Retinal pigment epithelial cell (primary cell): Measurements from ENCODE around the gene KLHL22.
"Not testable (repeated sequence)": the region's sequence is repeated elsewhere in the genome, so short reads cannot be mapped to it uniquely, and the experiment has no call there.

Source experiments
- DNase-seq: peaks from one replicate; pipeline ENCODE4 v3.0.0-alpha.2; 2010; ENCODE audit warnings: low read depth
- H3K4me3 ChIP-seq: 2 replicates; pipeline ENCODE4 v1.5.1; 2011; ENCODE audit warnings: mild to moderate bottlenecking, low read length, control low read depth, moderate library complexity
- TF ChIP-seq, protein P1 (sequence below): conservative IDR thresholded peaks from 2 replicates; pipeline ENCODE4 v1.5.1; 2011; ENCODE audit warnings: low read depth, low read length, control low read depth, inconsistent platforms

Gene KLHL22

DNA sequence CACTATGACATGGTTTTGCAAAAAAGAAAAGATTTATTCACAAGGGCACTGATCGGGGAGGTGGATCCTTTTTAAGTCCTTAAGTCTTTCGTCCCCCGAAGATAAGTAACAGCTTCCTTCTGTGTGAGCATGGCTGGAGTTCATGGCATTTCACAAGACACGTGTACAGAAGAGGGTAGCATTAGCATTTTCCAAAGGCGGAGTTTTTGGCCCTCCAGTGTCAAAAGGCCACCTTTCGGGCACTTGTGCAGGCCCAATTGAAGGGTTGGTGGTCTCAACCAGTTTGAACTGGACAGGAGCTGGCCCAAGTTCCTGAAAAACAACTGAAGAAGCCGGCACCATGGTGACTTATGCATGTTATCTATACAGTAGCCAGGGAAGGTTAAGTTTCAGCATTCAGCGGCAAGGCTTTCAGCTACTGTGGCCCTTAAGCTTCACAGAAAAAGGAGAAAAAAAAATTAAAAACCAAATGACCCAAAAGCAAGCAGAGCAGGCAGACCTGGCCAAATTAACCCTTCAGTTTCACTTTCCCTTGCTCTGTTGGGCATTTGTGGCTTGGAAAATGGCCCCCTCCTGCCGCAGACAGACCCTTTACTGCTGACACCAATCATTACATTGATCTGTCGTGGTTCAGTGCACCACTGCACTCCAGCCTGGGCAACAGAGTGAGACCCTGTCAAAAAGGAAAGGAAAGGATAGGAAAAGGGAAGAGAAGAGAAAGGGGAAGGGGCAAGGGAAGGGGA, 83.0 kb downstream of the KLHL22 start:
- TF ChIP-seq, protein P1, sequence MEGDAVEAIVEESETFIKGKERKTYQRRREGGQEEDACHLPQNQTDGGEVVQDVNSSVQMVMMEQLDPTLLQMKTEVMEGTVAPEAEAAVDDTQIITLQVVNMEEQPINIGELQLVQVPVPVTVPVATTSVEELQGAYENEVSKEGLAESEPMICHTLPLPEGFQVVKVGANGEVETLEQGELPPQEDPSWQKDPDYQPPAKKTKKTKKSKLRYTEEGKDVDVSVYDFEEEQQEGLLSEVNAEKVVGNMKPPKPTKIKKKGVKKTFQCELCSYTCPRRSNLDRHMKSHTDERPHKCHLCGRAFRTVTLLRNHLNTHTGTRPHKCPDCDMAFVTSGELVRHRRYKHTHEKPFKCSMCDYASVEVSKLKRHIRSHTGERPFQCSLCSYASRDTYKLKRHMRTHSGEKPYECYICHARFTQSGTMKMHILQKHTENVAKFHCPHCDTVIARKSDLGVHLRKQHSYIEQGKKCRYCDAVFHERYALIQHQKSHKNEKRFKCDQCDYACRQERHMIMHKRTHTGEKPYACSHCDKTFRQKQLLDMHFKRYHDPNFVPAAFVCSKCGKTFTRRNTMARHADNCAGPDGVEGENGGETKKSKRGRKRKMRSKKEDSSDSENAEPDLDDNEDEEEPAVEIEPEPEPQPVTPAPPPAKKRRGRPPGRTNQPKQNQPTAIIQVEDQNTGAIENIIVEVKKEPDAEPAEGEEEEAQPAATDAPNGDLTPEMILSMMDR: no peak
- no peak for DNase-seq

GRCh38 chr22:20409385-20409784, 86.2 kb downstream of the KLHL22 start:
- H3K4me3 ChIP-seq, DNase-seq: not testable (repeated sequence)

More for the DNA sequence above, 83.0 kb downstream of the KLHL22 start:
- no peak overlapping the region for H3K4me3 ChIP-seq

DNA sequence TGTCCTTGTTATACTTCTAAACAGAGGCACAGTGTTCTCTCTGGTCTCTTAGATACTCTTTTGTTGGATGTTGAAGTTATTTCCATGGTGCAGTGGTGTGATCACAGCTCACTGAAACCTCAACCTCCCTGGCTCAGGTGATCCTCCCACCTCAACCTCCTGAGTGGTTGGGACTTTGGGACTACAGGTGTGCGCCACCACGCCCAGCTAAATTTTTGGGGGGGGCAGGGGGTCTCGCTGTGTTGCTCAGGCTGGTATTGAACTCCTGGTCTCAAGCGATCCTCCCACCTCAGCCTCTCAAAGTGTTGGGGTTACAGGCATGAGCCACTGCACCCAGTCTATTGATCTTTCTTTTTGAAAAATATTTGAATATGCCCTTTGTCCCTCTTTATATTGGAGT, 86.7 kb downstream of the KLHL22 start:
- TF ChIP-seq, protein P1: no peak
- H3K4me3 ChIP-seq: no peak overlapping the region
- no peak for DNase-seq

- no peak for DNase-seq
- no peak overlapping the region for H3K4me3 ChIP-seq
- TF ChIP-seq, protein P1: no peak
These were observed 87.8 kb downstream of the KLHL22 start for GRCh38 chr22:20407829-20408228.

DNA sequence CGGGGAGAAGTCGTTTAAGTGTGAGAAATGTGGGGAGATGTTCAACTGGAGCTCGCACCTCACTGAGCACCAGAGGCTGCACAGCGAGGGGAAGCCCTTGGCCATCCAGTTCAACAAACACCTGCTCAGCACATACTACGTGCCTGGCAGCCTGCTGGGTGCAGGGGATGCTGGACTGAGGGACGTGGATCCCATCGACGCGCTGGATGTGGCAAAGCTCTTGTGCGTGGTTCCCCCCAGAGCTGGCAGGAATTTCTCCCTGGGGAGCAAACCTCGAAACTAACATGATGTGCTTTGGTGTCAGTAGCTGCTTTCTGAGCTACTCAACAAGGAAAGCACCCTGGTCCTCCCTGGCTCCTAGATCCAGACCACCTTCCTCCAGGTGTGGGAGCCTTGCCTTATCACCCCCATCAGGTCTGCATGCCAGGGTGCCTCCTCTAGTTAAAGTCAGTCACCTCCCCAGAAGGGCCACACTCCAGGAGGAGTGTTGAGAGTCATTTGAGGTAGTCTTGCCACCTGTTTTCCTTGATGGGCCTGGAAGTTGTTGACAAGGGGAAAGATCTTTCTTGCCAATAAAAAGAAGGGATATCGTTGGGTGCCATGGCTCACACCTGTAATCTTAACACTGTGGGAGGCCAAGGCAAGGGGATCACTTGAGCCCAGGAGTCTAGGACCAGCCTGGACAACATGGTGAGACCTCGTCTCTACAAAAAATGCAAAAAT, 88.7 kb downstream of the KLHL22 start:
- TF ChIP-seq, protein P1: no peak
- no peak for DNase-seq
- no peak overlapping the region for H3K4me3 ChIP-seq

GRCh38 chr22:20405931-20406685, 89.5 kb downstream of the KLHL22 start:
- DNase-seq: no peak
- no peak overlapping the region for H3K4me3 ChIP-seq
- TF ChIP-seq, protein P1: no peak

- TF ChIP-seq, protein P1: no peak
- DNase-seq: no peak
These were observed 90.2 kb downstream of the KLHL22 start for GRCh38 chr22:20405291-20405930.

More at GRCh38 chr22:20405291-20405930, 90.2 kb downstream of the KLHL22 start:
- no peak overlapping the region for H3K4me3 ChIP-seq
